ENCODE measurements around the gene MIB1.

- TF ChIP-seq POLR2A (IDR thresholded peaks at IDR 0.05) = no peak
- TF ChIP-seq, protein P1, sequence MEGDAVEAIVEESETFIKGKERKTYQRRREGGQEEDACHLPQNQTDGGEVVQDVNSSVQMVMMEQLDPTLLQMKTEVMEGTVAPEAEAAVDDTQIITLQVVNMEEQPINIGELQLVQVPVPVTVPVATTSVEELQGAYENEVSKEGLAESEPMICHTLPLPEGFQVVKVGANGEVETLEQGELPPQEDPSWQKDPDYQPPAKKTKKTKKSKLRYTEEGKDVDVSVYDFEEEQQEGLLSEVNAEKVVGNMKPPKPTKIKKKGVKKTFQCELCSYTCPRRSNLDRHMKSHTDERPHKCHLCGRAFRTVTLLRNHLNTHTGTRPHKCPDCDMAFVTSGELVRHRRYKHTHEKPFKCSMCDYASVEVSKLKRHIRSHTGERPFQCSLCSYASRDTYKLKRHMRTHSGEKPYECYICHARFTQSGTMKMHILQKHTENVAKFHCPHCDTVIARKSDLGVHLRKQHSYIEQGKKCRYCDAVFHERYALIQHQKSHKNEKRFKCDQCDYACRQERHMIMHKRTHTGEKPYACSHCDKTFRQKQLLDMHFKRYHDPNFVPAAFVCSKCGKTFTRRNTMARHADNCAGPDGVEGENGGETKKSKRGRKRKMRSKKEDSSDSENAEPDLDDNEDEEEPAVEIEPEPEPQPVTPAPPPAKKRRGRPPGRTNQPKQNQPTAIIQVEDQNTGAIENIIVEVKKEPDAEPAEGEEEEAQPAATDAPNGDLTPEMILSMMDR (IDR thresholded peaks at IDR 0.05) = no peak
Measured at GRCh38 chr18:21826641-21827302, 86.2 kb downstream of the MIB1 start.
